Chondrocyte (in vitro differentiated cells): ENCODE data around the gene DMAC2L. TPM values are rescaled to one million over a fixed set of nuclear protein-coding genes. Genes with fewer than 3 reads are reported as not detected.

Source experiments
- DNase-seq: peaks from one replicate; pipeline ENCODE4 v3.0.0; 2021; ENCODE audit warnings: mixed read lengths, low spot score
- H3K27ac Mint-ChIP-seq: one replicate; pipeline ENCODE4 v1.8.0; 2021; ENCODE audit warnings: mild to moderate bottlenecking, moderate library complexity, mixed read lengths; ENCODE audit not compliant: unreplicated experiment
- H3K27me3 Mint-ChIP-seq: 2 replicates; pipeline ENCODE4 v1.8.0; 2021; ENCODE audit warnings: low read depth, mixed read lengths
- H3K36me3 Mint-ChIP-seq: 2 replicates; pipeline ENCODE4 v1.8.0; 2021; ENCODE audit warnings: low read depth, mixed read lengths
- H3K4me1 Mint-ChIP-seq: 2 replicates; pipeline ENCODE4 v1.8.0; 2021; ENCODE audit warnings: low read depth, mild to moderate bottlenecking, mixed read lengths
- H3K4me3 Mint-ChIP-seq: one replicate; pipeline ENCODE4 v1.8.0; 2021; ENCODE audit warnings: mild to moderate bottlenecking, moderate library complexity, mixed read lengths; ENCODE audit not compliant: unreplicated experiment
- H3K9me3 Mint-ChIP-seq: 2 replicates; pipeline ENCODE4 v1.8.0; 2021; ENCODE audit warnings: low read depth, mixed read lengths
- long read RNA-seq: library from polyadenylated mRNA; stranded (forward); transcript quantifications from one replicate; pipeline ENCODE4 v2.0.0, GENCODE V29; 2021
- total RNA-seq: library from RNA; stranded (reverse); gene quantifications from 3 replicates; pipeline ENCODE4 v1.2.1, GENCODE V29; 2021
- TF ChIP-seq, protein P1 (sequence below): fragments of 200-600 bp; sonication (generic); IDR thresholded peaks from 2 replicates; pipeline ENCODE4 v1.5.0; 2021; ENCODE audit warnings: antibody characterized with exemption, mild to moderate bottlenecking, moderate library complexity

DMAC2L gene, protein sequence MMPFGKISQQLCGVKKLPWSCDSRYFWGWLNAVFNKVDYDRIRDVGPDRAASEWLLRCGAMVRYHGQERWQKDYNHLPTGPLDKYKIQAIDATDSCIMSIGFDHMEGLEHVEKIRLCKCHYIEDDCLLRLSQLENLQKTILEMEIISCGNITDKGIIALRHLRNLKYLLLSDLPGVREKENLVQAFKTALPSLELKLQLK
- 9.9 to 17.3 TPM (median 13.5 TPM) in 3 replicates for total RNA-seq
- long read RNA-seq, partial matches to known transcripts: 1 of 11 reads
- long read RNA-seq, other reads (novel, unspliced or antisense): 8 of 11 reads

DNA sequence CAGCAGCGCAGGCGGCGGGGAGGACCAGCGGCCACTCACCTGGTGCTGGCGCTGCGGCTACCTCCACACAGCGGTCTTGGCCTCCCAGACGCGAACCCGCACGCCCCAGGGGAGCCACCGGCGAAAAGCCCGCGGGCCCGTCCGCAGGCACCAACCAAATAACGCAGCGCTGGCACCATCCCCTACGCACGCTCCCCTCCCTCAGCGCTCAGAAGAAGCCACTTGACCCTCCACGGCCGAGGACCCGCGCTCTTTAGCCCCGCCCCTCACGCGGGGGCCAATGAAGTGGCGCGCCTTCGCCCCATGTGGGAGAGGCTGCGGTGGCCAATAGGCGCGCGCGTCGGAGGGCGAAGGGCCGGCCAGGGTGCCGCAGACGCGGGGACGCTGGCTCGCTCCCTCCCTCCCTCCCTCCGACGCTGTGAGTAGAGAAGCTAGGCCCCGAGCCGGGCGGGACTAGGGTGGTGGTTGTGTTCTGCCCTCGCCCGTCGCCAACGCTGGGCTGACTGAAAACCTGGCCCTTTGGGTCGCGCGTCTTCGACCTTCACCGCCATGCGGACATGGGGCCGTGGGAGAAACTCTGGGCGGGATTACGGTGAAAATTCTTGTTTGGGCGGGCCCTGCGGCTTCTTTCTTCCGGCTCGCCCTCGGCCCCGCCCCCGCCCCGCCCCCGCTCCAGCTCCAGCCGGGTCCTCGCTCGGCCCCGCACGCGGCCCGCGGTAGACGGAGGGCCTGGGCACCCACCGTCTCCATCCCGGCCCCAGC is at the start of gene DMAC2L, which contains the start of gene L2HGDH:
Gene DMAC2L, plus strand, starts transcription at position 353 of the 762 bp plus-strand sequence. CDS start 9,164 bp downstream, outside the sequence.
Gene L2HGDH, minus strand, starts transcription at position 258 of the 762 bp plus-strand sequence. Its CDS starts 79 bp downstream, at position 179.
- TF ChIP-seq, protein P1, sequence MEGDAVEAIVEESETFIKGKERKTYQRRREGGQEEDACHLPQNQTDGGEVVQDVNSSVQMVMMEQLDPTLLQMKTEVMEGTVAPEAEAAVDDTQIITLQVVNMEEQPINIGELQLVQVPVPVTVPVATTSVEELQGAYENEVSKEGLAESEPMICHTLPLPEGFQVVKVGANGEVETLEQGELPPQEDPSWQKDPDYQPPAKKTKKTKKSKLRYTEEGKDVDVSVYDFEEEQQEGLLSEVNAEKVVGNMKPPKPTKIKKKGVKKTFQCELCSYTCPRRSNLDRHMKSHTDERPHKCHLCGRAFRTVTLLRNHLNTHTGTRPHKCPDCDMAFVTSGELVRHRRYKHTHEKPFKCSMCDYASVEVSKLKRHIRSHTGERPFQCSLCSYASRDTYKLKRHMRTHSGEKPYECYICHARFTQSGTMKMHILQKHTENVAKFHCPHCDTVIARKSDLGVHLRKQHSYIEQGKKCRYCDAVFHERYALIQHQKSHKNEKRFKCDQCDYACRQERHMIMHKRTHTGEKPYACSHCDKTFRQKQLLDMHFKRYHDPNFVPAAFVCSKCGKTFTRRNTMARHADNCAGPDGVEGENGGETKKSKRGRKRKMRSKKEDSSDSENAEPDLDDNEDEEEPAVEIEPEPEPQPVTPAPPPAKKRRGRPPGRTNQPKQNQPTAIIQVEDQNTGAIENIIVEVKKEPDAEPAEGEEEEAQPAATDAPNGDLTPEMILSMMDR: peak; percentile 71
- Mint-ChIP-seq H3K36me3 (peaks cover 6% of the 10 kb centered on the region), H3K4me3 (peak within 1 kb of the TSS; percentile 89), H3K9me3 (peaks cover 9% of the 10 kb centered on the region), H3K27ac (peak within 1 kb of the TSS; percentile 99), H3K4me1 (peaks cover 23% of the 10 kb centered on the region), H3K27me3 (no peaks in the 10 kb centered on the region)
- DNase-seq: peak; percentile 96

DNA sequence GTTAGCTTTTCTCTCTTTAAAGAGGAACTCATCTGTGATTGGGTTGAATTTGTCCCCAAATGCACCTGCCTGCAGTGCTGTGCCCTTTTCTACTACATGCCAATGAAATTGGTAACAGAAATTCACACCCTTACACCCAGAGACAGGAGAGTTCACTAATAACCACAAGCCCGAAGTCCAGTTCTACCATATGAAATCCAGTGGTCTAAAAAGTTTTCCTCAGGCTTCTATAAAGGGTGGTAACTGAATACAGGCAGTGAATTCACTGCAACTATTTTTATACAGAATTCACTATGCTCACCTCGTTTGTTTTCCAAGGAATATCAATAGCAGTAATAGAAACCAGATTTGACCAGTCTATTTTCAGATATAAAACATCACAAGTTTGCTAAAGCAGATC is 49.3 kb upstream of the DMAC2L start:
- TF ChIP-seq, protein P1: no peak
- H3K4me3 Mint-ChIP-seq: no peak overlapping the region
- H3K27me3 Mint-ChIP-seq: no peaks in the 10 kb centered on the region
- no peak overlapping the region for H3K27ac Mint-ChIP-seq
- DNase-seq: no peak
- H3K4me1 Mint-ChIP-seq: no peaks in the 10 kb centered on the region
- H3K9me3 Mint-ChIP-seq: no peaks in the 10 kb centered on the region
- no peaks in the 10 kb centered on the region for H3K36me3 Mint-ChIP-seq

DNA sequence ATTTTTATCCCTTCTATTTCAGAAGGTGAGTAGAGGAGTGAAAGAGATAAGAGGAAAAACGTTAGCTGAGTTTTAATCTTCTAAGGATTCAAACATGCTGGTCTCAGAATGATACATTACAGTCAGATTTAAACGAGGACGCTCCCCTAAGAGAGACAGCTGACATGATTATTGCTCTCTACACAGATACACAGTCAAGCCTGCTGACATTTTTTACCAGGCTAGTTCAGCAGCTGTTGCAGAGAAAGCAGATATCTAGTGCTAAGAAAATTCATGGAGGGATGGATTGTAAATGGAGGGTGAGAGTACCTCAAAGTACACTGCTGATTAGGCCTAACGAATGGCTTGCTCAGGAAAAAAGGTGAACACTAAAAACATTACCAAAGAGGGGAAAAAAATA is 48.8 kb upstream of the DMAC2L start:
- Mint-ChIP-seq H3K36me3 (no peaks in the 10 kb centered on the region), H3K27ac (no peak overlapping the region), H3K27me3 (no peaks in the 10 kb centered on the region), H3K4me1 (no peaks in the 10 kb centered on the region), H3K9me3 (no peaks in the 10 kb centered on the region), H3K4me3 (no peak overlapping the region)
- TF ChIP-seq, protein P1: no peak
- DNase-seq: no peak

DNA sequence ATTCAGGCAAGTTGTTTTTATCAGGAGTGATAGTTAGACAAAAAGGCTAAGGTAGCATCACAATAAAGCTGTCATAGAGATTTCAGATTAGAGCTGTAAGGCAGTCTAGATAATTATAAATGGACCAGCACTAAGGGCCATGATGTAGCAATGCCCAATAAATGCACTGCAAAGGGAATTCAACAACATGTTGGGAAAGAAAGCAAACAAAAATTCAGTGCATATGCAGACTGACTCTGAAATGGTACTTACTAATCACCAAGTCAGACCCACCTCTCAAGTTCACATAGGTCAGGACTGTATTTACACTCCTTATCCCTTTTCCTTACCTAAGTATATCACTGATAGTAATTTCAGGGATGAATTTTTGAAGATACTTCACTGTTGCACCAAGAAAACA is 47.1 kb upstream of the DMAC2L start:
- no peaks in the 10 kb centered on the region for H3K36me3 Mint-ChIP-seq
- TF ChIP-seq, protein P1: no peak
- H3K27ac Mint-ChIP-seq: no peak overlapping the region
- H3K9me3 Mint-ChIP-seq: no peaks in the 10 kb centered on the region
- no peaks in the 10 kb centered on the region for H3K27me3 Mint-ChIP-seq
- DNase-seq: no peak
- H3K4me3 Mint-ChIP-seq: no peak overlapping the region
- no peaks in the 10 kb centered on the region for H3K4me1 Mint-ChIP-seq

DNA sequence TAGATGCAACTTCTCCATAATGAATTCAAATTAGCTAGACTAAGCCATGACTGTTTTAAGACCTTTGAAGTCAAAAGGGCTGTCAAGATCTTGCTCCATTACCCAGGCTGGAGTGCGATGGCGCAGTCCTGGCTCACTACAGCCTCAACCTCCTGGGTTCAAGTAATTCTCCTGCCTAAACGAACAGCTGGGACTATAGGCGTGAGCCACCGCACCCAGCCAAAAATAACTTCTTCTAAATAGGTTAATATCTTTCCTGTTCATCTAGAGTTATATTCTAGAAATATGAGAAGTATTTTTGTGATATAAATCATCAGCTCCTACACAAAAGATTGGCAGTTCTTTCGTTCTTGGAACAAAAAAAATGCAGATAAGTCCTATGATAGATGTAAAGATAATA is 41.2 kb upstream of the DMAC2L start:
- H3K27ac Mint-ChIP-seq: no peak overlapping the region
- TF ChIP-seq, protein P1: no peak
- no peak for DNase-seq
- no peaks in the 10 kb centered on the region for H3K27me3 Mint-ChIP-seq
- no peak overlapping the region for H3K4me3 Mint-ChIP-seq
- peaks cover 6% of the 10 kb centered on the region for H3K4me1 Mint-ChIP-seq
- H3K36me3 Mint-ChIP-seq: peaks cover 3% of the 10 kb centered on the region
- peaks cover 7% of the 10 kb centered on the region for H3K9me3 Mint-ChIP-seq
